Left forelimb (tissue), 1 donor: Measurements from ENCODE around the gene DET1.
A peak's percentile ranks its signal among the peaks of the same experiment; 100 is the strongest.
"Not testable (repeated sequence)": the region's sequence is repeated elsewhere in the genome, so short reads cannot be mapped to it uniquely, and the experiment has no call there.

Experiments used
- DNase-seq: peaks from one replicate; pipeline ENCODE4 v3.0.0-alpha.2; 2018; ENCODE audit warnings: low spot score

DET1 gene

GRCh38 chr15:88546248-88547129, at the start of gene DET1:
Gene DET1 (minus strand): TSS chr15:88546681. CDS start chr15:88531705, 14,976 bp downstream.
- peak; percentile 95 for DNase-seq

- DNase-seq = no peak
These were observed 44.9 kb upstream of the DET1 start for GRCh38 chr15:88591384-88591783.

- DNase-seq = no peak
These were observed 44.3 kb upstream of the DET1 start for GRCh38 chr15:88590759-88591158.

- no peak for DNase-seq
These were observed 40.1 kb upstream of the DET1 start for GRCh38 chr15:88586401-88587162.

GRCh38 chr15:88580532-88580931, 34.1 kb upstream of the DET1 start:
- DNase-seq = no peak

- DNase-seq = no peak
These were observed 32.8 kb upstream of the DET1 start for GRCh38 chr15:88579322-88579721.

- no peak for DNase-seq
These were observed 28.2 kb upstream of the DET1 start for GRCh38 chr15:88574655-88575054.

- no peak for DNase-seq
These were observed 27.6 kb upstream of the DET1 start for GRCh38 chr15:88574077-88574476.

- DNase-seq = no peak
These were observed 25.4 kb upstream of the DET1 start for GRCh38 chr15:88571852-88572259.

GRCh38 chr15:88571153-88571851, 24.8 kb upstream of the DET1 start:
- DNase-seq = no peak

GRCh38 chr15:88568589-88568988, 22.1 kb upstream of the DET1 start:
- DNase-seq = no peak

- DNase-seq = no peak
These were observed 18.3 kb upstream of the DET1 start for GRCh38 chr15:88564741-88565140.

- DNase-seq = no peak
These were observed 17.2 kb upstream of the DET1 start for GRCh38 chr15:88563638-88564037.

GRCh38 chr15:88559565-88559964, 13.1 kb upstream of the DET1 start:
- not testable (repeated sequence) for DNase-seq

GRCh38 chr15:88558026-88558425, 11.5 kb upstream of the DET1 start:
- not testable (repeated sequence) for DNase-seq

GRCh38 chr15:88548009-88548408, 1.5 kb upstream of the DET1 start:
- DNase-seq = not testable (repeated sequence)

GRCh38 chr15:88545578-88546247, 768 bp downstream of the DET1 start:
- not testable (repeated sequence) for DNase-seq

GRCh38 chr15:88543065-88543776, 3.3 kb downstream of the DET1 start:
- DNase-seq = no peak

GRCh38 chr15:88542342-88542733, 4.1 kb downstream of the DET1 start:
- no peak for DNase-seq

- DNase-seq = no peak
These were observed 4.7 kb downstream of the DET1 start for GRCh38 chr15:88541709-88542341.

GRCh38 chr15:88541111-88541510, 5.4 kb downstream of the DET1 start:
- not testable (repeated sequence) for DNase-seq
